Activated gamma-delta T cell treated with anti-CD3 and anti-CD28 coated beads, Interleukin-2, amount 50 U/mL, for 16 hours (primary cell): ENCODE results near the gene SGPP1.
"Not testable (repeated sequence)": the region's sequence is repeated elsewhere in the genome, so short reads cannot be mapped to it uniquely, and the experiment has no call there.

ENCODE experiments used
- DNase-seq: peaks from one replicate; pipeline ENCODE4 v3.0.0-alpha.2; 2020; ENCODE audit warnings: low read depth

SGPP1 gene, protein sequence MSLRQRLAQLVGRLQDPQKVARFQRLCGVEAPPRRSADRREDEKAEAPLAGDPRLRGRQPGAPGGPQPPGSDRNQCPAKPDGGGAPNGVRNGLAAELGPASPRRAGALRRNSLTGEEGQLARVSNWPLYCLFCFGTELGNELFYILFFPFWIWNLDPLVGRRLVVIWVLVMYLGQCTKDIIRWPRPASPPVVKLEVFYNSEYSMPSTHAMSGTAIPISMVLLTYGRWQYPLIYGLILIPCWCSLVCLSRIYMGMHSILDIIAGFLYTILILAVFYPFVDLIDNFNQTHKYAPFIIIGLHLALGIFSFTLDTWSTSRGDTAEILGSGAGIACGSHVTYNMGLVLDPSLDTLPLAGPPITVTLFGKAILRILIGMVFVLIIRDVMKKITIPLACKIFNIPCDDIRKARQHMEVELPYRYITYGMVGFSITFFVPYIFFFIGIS

GRCh38 chr14:63727736-63728728 is at the start of gene SGPP1:
TSS of gene SGPP1 (minus strand) at chr14:63728065. CDS start at chr14:63727944, 121 bp downstream.
- peak; percentile 72 for DNase-seq

- no peak for DNase-seq
These were observed 49.2 kb upstream of the SGPP1 start for GRCh38 chr14:63777024-63777423.

DNA sequence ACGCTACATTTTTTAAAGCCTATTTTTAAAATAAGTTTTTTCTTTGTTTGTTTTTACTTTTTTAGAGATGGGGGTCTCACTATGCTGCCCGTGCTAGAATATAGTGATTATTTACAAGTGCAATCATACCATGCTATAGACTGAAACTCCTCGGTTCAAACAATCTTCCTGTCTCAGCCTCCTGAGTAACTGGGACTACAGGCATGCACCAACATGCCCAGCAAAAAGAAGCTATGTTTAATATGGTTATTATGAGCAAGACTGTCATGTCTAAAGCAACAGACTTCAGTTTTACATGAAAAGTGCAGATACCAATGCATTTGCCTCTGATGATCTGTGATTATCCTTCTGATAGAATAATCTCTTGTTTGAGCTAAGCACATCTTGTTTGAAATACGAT is 45.6 kb upstream of the SGPP1 start:
- no peak for DNase-seq

GRCh38 chr14:63770187-63770807 is 42.4 kb upstream of the SGPP1 start:
- DNase-seq = peak; percentile 17

GRCh38 chr14:63766611-63767010 is 38.7 kb upstream of the SGPP1 start:
- no peak for DNase-seq

DNA sequence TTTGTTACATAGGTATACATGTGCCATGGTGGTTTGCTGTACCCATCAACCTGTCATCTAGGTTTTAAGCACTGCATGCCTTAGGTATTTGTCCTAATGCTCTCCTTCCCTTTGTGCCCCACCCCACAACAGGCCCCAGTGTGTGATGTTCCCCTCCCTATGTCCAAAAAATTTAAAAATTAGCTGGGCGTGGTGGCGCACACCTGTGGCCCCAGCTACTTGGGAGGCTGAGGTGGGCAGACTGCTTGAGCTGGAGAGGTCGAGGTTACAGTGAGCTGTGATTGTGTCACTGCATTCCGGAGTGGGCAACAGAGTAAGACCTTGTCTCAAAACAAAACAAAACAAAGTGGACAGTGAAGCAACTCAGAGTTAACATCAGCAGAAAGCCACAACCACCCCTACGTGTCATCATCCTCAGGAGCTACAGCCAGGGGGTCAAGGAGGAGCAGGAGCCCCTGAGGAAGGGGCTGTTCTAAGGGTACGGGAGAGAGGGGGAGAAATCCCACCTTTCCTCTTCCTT is 36.8 kb upstream of the SGPP1 start:
- DNase-seq = no peak

DNA sequence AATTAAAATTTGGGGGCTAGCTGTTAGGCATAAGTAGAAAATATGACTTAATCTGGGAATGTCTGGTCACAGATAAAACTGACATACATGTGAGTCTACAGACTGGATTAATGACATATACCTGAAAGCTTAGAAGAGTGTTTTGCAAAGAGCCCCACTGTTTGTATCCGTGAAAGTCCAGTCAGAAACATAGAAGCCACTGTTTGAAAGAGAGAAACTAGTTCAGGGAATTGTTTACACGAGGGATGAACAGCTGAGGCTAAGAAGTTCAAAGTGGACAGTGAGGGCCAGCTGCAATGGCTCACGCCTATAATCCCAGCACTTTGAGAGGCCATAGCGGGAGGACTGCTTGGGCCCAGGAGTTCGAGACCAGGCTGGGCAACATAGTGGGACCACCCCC is 36.2 kb upstream of the SGPP1 start:
- no peak for DNase-seq

GRCh38 chr14:63761351-63762117 is 33.7 kb upstream of the SGPP1 start:
- DNase-seq = no peak

DNA sequence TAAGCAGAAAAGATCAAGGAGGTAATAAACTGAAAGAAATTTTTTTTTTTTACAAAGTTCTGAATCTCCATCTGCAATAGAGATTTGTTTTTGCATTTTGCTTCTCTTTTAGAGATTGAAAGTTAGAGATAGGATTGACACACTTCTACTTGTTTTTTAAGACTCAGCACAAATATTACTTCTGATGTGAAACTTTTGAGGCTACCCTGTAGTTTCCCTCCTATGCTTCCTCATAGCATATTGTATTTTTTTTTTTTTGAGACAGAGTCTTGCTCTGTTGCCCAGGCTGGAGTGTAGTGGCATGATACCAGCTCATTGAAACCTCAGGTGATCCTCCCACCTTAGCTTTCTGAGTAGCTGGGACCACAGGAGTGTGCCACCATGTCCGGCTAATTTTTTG is 32.1 kb upstream of the SGPP1 start:
- no peak for DNase-seq

DNA sequence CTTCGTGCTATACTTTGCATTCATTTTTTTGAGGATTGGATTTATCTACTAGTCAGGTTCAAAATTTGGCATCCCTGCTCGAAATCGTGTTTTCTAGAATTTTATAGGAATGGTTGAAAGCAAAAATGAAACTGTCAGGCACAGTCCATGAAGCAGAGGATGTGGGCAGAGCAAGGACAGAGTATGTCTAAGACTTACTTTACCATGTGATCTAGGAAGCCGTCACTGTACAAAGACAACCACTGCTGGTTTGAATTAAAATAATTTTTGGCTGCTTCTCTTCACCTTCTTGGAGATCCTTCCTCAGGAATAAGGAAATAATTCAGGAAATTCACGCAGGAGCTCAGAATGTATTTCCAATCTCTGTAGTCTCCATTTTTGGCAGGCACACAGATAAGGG is 31.6 kb upstream of the SGPP1 start:
- no peak for DNase-seq

DNA sequence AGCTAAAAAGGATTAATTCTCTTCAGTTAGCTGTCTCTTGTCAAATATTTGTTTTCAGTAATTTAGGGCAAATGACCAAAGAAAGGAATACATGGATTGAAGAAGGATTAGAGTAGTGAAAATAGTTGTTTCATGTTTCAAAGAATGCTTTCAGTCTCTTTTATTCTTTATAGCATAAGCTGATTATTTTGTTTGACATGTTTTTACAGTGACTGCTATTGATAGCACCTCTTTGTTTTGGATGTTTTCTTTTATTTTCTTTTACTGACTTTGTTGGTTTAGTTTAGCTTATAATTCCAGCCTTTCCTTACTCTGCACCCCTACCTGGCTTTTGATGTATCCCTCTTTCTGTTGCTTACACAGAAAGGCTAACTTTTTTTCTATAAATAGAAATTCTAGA is 29.3 kb upstream of the SGPP1 start:
- no peak for DNase-seq

DNA sequence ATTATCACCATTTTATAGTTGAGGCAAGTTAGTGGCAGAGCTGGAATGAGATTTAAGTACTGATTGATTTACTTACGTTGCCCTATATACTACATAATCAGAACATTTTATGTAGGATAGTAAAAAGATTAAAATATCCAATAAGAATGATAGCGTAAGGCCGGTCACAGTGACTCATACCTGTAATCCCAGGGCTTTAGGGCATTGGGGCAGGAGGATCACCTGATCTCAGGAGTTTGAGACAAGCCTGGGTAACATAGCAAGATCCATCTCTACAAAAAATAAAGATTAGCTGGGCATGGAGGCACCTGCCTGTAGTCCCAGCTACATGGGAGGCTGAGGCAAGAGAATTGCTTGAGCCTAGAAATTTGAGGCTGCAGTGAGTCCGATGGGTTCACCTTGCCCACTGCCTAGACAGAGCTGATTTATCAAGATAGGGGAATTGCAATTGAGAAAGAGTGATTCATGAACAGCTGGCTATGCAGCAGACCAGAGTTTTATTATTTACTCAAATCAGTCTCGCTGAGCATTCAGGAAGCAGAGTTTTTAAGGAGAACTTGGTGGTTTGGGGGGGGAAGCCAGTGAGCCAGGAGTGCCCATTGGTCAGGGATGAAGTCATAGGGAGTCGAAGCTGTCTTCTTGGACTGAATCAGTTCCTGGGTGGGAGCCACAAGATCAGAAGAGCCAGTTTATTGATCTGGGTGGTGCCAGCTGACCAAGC is 24.7 kb upstream of the SGPP1 start:
- DNase-seq = no peak

DNA sequence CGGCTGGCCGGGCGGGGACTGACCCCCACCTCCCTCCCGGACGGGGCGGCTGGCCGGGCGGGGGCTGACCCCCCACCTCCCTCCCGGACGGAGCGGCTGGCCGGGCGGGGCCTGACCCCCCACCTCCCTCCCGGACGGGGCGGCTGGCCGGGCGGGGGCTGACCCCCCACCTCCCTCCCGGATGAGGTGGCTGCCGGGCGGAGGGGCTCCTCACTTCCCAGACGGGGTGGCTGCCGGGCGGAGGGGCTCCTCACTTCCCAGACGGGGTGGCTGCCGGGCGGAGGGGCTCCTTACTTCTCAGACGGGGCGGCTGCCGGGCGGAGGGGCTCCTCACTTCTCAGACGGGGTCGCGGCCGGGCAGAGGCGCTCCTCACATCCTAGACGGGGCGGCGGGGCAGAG is 23.2 kb upstream of the SGPP1 start:
- DNase-seq = not testable (repeated sequence)

DNA sequence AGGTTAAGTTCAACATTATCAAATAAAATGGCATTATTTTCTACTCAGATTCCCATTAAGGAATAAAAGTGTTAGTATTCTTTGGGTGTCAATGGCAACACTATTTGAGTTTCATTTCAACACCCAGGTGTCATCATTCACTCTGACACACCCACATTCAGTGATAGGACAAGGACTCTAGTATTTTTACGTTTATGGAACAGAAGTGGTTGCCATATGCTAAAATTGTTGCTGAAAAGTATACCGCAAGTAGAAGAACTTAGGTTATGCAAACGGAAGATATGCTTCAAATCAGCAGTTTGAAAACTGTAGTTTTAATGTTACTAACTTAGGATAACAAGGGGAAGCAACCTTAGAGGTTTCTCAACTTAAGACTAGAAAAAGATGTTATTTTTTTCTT is 20.0 kb upstream of the SGPP1 start:
- DNase-seq = no peak

GRCh38 chr14:63745858-63746425 is 18.1 kb upstream of the SGPP1 start:
- DNase-seq = no peak

- DNase-seq = no peak
These were observed 17.4 kb upstream of the SGPP1 start for GRCh38 chr14:63745272-63745671.

GRCh38 chr14:63737582-63738006 is 9.7 kb upstream of the SGPP1 start:
- DNase-seq = no peak

GRCh38 chr14:63735720-63736119 is 7.9 kb upstream of the SGPP1 start:
- DNase-seq = no peak

DNA sequence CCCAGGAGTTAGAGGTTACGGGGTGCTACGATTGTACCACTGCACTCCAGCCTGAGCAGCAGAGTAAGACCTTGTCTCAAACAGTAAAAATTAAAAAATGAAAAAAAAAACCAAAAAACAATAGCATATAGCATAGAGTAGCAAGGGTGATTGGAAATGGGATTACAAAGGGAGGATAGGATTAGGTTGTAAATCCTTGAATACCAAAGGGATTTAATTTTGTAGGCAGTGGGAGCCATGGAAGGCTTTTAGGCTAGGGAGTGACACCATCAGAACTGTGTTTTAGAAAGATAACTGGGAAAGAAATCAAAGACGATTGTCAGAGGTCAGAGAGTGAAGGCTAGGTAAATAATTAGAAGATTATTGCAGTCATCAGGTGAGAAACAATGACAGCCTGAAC is 2.8 kb upstream of the SGPP1 start:
- DNase-seq = no peak

GRCh38 chr14:63727231-63727735 is 582 bp downstream of the SGPP1 start:
- DNase-seq = no peak
